AG10803 (cell line): ENCODE measurements around the gene CIAPIN1.

Experiments
- DNase-seq: peaks from one replicate; pipeline ENCODE4 v3.0.0; 2010; ENCODE audit warnings: low read depth
- H3K4me3 ChIP-seq: 2 replicates; pipeline ENCODE4 v1.5.1; 2011; ENCODE audit warnings: mild to moderate bottlenecking, low read length, control low read depth
- CTCF ChIP-seq: conservative IDR thresholded peaks from 2 replicates; pipeline ENCODE4 v1.5.1; 2011; ENCODE audit warnings: mild to moderate bottlenecking, low read length, control low read depth, inconsistent platforms

CIAPIN1 gene

GRCh38 chr16:57447186-57447962 lies at the start of gene CIAPIN1, which contains the start of gene COQ9:
Gene CIAPIN1, minus strand, starts transcription at chr16:57447385. Its CDS starts 6,457 bp downstream, at chr16:57440928.
Gene COQ9, plus strand, starts transcription at chr16:57447479. Its CDS starts 27 bp downstream, at chr16:57447506.
- peak within 1 kb of the TSS; percentile 76 for H3K4me3 ChIP-seq
- no peak for TF ChIP-seq CTCF

GRCh38 chr16:57493767-57494166 lies 46.6 kb upstream of the CIAPIN1 start:
- DNase-seq, result no peak
- H3K4me3 ChIP-seq, result no peak overlapping the region
- no peak for TF ChIP-seq CTCF

More at GRCh38 chr16:57447186-57447962, at the start of gene CIAPIN1, which contains the start of gene COQ9:
- DNase-seq, result peak; percentile 90

- H3K4me3 ChIP-seq, result no peak overlapping the region
- DNase-seq, result no peak
- no peak for TF ChIP-seq CTCF
Measured at GRCh38 chr16:57489229-57489628, 42.0 kb upstream of the CIAPIN1 start.

GRCh38 chr16:57486858-57487834 lies 40.0 kb upstream of the CIAPIN1 start:
- DNase-seq, result no peak
- H3K4me3 ChIP-seq, result peak overlapping the region; percentile 83
- no peak for TF ChIP-seq CTCF

GRCh38 chr16:57485916-57486857 lies 39.0 kb upstream of the CIAPIN1 start, which contains the start of gene DOK4:
Gene DOK4, minus strand, starts transcription at chr16:57486493. Its CDS starts 6,986 bp downstream, at chr16:57479507.
- DNase-seq, result peak; percentile 60
- peak within 1 kb of the TSS; percentile 83 for H3K4me3 ChIP-seq
- no peak for TF ChIP-seq CTCF

GRCh38 chr16:57485091-57485915 lies 38.1 kb upstream of the CIAPIN1 start:
- peak; percentile 15 for DNase-seq
- peak overlapping the region; percentile 83 for H3K4me3 ChIP-seq
- no peak for TF ChIP-seq CTCF
